ENCODE results near the gene KIAA0753. TPM values are rescaled to one million over a fixed set of nuclear protein-coding genes. Genes with fewer than 3 reads are reported as not detected.
A peak's percentile ranks its signal among the peaks of the same experiment; 100 is the strongest.

The KIAA0753 gene
- total and polyA plus RNA-seq, 2 of the 13 experiments (the other 11 are each of a cell fraction or from before 2014, with no cell fraction given) = 5.2 to 9.1 TPM

DNA sequence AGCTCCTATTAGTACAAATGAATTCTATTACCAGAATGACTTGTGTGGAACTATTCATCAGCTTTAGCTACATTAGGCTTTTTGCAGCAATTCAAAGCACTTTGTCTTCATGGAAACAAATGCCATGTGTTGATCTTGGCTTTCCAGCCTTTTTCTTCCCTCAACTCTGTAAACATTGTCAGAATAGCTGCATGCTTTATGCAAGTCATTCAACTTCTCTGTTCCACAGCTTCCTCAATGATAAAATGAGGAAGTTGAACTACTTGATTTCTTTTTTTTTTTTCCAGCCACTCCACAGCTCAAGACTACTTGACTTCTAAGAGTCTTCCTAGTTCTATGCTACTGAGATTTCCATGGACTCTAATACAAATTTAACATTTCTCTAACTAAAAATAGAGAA, 41.1 kb downstream of the KIAA0753 start:
- POLR2A ChIA-PET = no interaction called here
- DNase-seq (ENCODE audit: low spot score) (no peak), FAIRE-seq (no peak)

DNA sequence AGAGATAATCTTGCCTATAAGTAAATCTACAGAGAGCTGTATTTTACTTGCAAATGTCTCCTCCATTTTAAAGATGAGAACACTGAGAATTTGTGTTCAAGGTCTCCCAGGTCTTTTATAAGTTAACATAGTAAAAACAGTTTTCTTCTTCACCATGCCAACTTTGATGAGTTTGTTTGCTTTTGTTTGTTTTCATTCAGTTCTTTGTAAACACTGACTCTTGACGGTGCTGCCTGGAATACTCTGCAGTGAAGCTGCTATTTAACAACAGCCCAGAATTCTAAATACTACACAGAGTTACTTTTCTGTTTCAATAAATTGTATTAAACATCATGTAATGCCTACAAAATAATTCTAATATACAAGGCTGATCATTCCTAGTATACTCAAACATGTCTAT, 42.8 kb downstream of the KIAA0753 start:
- Histone ChIP-seq H3K4me3 (replicated peaks in 1 of 3; ENCODE audit: insufficient read depth in 1 of 3, low read depth in 2 of 3, low read length in 3 of 3) (no peak overlapping the region), H2AFZ (ENCODE audit: low read length) (no peak overlapping the region), H3K4me2 (ENCODE audit: low read depth, low read length) (no peak overlapping the region), H3K27me3 (ENCODE audit: control insufficient read depth in 1 of 2, insufficient read depth in 2 of 2, low read length in 2 of 2) (no peaks in the 10 kb centered on the region), H3K36me3 (replicated peaks in 1 of 2; ENCODE audit: control insufficient read depth in 1 of 2, insufficient read depth in 2 of 2, low read length in 2 of 2) (peaks cover 15 to 51% of the 10 kb centered on the region in 2 experiments), H3K4me1 (ENCODE audit: insufficient read depth, low read length) (peaks cover 6% of the 10 kb centered on the region), H3K27ac (ENCODE audit: extremely low read length, insufficient read depth, low read length) (no peak overlapping the region), H3K9ac (ENCODE audit: insufficient read depth, low read depth, low read length) (no peak overlapping the region), H4K20me1 (ENCODE audit: insufficient read depth, low read length) (no peaks in the 10 kb centered on the region), H3K79me2 (ENCODE audit: insufficient read depth, low read length) (no peaks in the 10 kb centered on the region), H3K9me3 (ENCODE audit: low read length) (no peaks in the 10 kb centered on the region)
- DNase-seq (ENCODE audit: low spot score) (no peak), FAIRE-seq (no peak), ATAC-seq (no peak)
- WGBS (ENCODE audit: low lambda C conversion rate) = 43% methylated on average over 1 of the region's 1 CpG
- POLR2A ChIA-PET = no interaction called here
- TF ChIP-seq FOXP1 (IDR thresholded peaks at IDR 0.05) (no peak), FOXP1 (CRISPR knock-in tag; IDR thresholded peaks at IDR 0.05) (peak; percentile 8; the same call in 1 of the 2 replicates), TARDBP (CRISPR knock-in tag; IDR thresholded peaks at IDR 0.05) (no peak), MXD4 (CRISPR knock-in tag; IDR thresholded peaks at IDR 0.05) (no peak), ZNF329 (CRISPR knock-in tag; IDR thresholded peaks at IDR 0.05; ENCODE audit: low read depth) (no peak)
- no TSS peak for BruUV-seq (replicated peaks)
- CTCF ChIA-PET (ENCODE audit: low intra/inter-chr PET ratio, low total read pairs) = no interaction called here
- in situ Hi-C loops (cut with HindIII; ENCODE audit: extremely low pct_ligation_motif_present, low pct_unique_long_range_greater_than_20kb) (no loop called here), intact Hi-C loops (cut with micrococcal nuclease; ENCODE audit: unreplicated experiment) (no loop called here)

More for the DNA sequence above, 41.1 kb downstream of the KIAA0753 start:
- H3K9ac ChIP-seq (ENCODE audit: insufficient read depth, low read depth, low read length) = no peak overlapping the region
- no peaks in the 10 kb centered on the region for H3K9me3 ChIP-seq (ENCODE audit: low read length)
- no peaks in the 10 kb centered on the region for H3K27me3 ChIP-seq (ENCODE audit: control insufficient read depth in 1 of 2, insufficient read depth in 2 of 2, low read length in 2 of 2)
- no TSS peak for BruUV-seq (replicated peaks)
- H4K20me1 ChIP-seq (ENCODE audit: insufficient read depth, low read length) = no peaks in the 10 kb centered on the region
- CTCF ChIA-PET (ENCODE audit: low intra/inter-chr PET ratio, low total read pairs) = no interaction called here
- no peak overlapping the region for H3K27ac ChIP-seq (ENCODE audit: extremely low read length, insufficient read depth, low read length)
- H3K36me3 ChIP-seq (replicated peaks in 1 of 2; ENCODE audit: control insufficient read depth in 1 of 2, insufficient read depth in 2 of 2, low read length in 2 of 2) = peaks cover 15 to 61% of the 10 kb centered on the region in 2 experiments
- H2AFZ ChIP-seq (ENCODE audit: low read length) = no peak overlapping the region
- no peak for TF ChIP-seq TEAD2 (CRISPR knock-in tag; IDR thresholded peaks at IDR 0.05)
- TF ChIP-seq RBAK (CRISPR knock-in tag; IDR thresholded peaks at IDR 0.05) = no peak
- TF ChIP-seq KMT2A (CRISPR knock-in tag; IDR thresholded peaks at IDR 0.05) = no peak
- TF ChIP-seq REL (CRISPR knock-in tag; conservative IDR thresholded peaks at IDR 0.05) = no peak
- TF ChIP-seq XBP1 (CRISPR knock-in tag; IDR thresholded peaks at IDR 0.05) = no peak
- TF ChIP-seq NFE2L2 (IDR thresholded peaks at IDR 0.05; ENCODE audit: low read length) = peak; percentile 39; the same call in 1 of the 2 replicates
- no peak for TF ChIP-seq POLR2AphosphoS5 (IDR thresholded peaks at IDR 0.05; ENCODE audit: low read depth, low read length)
- TF ChIP-seq ZBTB1 (CRISPR knock-in tag; IDR thresholded peaks at IDR 0.05; ENCODE audit: borderline replicate concordance) = no peak
- in situ Hi-C loops (cut with HindIII; ENCODE audit: extremely low pct_ligation_motif_present, low pct_unique_long_range_greater_than_20kb) = no loop called here
- no peaks in the 10 kb centered on the region for H3K4me1 ChIP-seq (ENCODE audit: insufficient read depth, low read length)
- no peak overlapping the region for H3K4me3 ChIP-seq (replicated peaks in 1 of 3; ENCODE audit: insufficient read depth in 1 of 3, low read depth in 2 of 3, low read length in 3 of 3)
- H3K79me2 ChIP-seq (ENCODE audit: insufficient read depth, low read length) = no peaks in the 10 kb centered on the region
- no peak for ATAC-seq
- H3K4me2 ChIP-seq (ENCODE audit: low read depth, low read length) = no peak overlapping the region
- intact Hi-C loops (cut with micrococcal nuclease; ENCODE audit: unreplicated experiment) = no loop called here
